GM18520 (cell line): ENCODE measurements around the gene TCTN1.
"Not testable (repeated sequence)": the region's sequence is repeated elsewhere in the genome, so short reads cannot be mapped to it uniquely, and the experiment has no call there.

ENCODE experiments used
- ATAC-seq: cut with Tn5 transposase; IDR thresholded peaks from one replicate; pipeline ENCODE4 v1.9.1; 2021; ENCODE audit not compliant: unreplicated experiment

Gene TCTN1

DNA sequence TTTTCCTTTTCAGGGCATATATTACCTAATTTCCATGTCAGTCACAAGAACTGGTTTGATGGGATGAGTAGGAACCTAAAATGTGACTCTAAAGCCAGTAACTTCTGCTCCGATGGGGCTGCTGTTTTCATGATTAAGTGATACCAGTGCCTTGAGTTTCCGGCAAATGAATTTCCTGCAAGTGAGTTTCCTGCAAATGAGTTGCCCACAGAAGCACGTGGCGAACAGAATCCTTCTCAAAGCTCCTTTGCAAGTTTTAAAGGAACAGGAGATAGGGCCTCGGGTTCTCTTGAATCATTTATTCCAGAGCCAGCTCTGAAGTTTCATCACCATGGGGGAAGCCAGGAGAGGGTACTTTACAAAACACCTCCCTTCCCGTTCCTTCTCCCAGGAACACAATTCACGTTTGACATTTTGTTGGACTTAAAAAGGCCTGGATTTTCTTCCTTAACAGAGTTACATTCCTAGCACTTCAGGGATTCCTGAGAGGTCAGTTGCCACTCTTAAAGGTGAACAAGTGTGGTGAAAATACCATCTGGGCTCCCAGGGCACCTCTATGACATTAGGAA, 28.6 kb upstream of the TCTN1 start:
- ATAC-seq = no peak

- not testable (repeated sequence) for ATAC-seq
Measured at GRCh38 chr12:110587102-110587501, 26.8 kb upstream of the TCTN1 start.

- no peak for ATAC-seq
Measured at GRCh38 chr12:110590059-110590458, 23.9 kb upstream of the TCTN1 start.

DNA sequence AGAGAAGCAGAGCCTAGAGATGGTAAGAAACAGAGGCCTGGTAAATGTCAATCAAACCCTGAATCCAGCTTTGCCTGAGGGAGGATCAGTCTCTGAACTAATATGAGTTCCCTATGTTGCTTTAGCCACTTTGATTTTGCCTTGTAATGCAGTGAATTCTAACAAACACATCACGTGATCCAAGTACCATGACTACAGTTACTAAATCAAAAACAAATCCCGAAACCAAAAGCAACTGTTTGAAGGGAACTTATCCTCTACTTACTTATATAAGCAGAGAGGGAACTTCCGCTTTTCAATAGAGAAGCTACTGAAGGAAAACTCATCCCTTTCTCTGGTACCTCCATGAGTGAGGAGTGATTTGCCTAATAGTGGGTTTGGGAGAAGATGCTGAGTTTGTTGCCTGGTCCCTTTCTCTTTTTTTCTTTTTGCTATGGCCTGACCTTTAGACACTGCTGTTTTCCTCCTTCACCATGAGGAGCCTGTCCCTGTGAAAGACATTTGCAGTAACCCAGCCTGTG, 23.1 kb upstream of the TCTN1 start:
- peak; percentile 79 for ATAC-seq

DNA sequence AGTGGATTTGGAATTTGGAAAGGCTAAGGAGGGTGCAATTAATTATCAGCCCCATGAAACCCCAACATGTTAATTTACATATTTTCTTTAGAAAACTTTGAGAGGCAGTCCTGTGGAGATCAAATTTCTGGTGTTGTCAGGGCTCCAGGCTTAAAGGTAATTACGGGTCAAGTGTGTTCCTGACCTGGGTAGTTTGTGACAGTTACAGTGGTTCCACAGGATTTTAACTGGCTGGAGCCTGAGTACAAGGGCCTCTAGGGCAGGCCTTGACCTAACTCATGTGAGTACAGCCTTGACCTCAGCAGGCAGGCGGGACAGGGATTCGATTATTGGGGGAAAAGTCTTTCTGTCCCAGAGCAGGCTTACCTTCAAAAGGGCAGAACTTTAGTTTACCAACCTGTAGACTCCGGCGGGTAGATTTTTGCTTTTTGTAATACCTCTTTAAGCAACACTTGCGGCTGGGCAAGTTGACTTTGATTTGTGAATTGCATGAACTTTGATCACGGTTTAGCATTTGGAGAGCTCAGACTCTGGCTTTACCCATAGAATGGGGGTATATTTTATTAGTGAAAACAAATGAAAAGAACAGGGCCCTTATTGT, 22.4 kb upstream of the TCTN1 start:
- ATAC-seq = no peak

- no peak for ATAC-seq
Measured at GRCh38 chr12:110592078-110592477, 21.9 kb upstream of the TCTN1 start.

DNA sequence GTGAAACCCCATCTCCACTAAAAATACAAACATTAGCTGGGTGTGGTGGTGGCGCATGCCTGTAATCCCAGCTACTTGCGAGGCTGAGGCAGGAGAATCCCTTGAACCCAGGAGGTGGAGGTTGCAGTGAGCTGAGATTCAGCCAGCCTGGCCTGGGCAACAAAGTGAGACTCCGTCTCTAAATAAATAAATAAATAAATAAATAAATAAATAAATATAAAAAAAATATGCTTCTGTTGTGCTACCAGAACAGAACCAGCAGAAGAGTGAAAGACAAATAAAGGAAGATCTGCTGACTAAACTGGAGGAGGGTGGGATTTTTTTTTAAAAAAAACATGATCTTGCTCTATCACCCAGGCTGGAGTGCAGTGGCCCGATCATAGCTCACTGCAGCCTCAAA, 21.0 kb upstream of the TCTN1 start:
- not testable (repeated sequence) for ATAC-seq

DNA sequence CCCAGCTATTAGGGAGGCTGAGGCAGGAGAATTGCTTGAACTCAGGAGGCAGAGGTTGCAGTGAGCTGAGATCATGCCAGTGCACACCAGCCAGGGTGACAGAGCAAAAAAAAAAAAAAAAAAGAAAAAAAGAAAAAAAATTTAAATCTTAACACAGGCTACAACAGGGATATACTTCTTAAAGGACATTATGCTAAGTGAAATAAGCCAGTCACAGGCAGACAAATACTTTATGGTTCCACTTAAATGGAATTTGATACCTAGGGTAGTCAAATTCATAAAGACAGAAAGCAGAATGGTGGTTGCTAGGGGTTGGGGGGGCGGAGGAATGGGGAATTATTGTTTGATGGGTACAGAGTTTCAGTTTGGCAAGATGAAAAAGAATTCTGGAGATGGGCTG, 16.0 kb upstream of the TCTN1 start:
- ATAC-seq = no peak

GRCh38 chr12:110599334-110599733, 14.6 kb upstream of the TCTN1 start:
- ATAC-seq = no peak

- no peak for ATAC-seq
Measured at GRCh38 chr12:110600254-110600653, 13.7 kb upstream of the TCTN1 start.

DNA sequence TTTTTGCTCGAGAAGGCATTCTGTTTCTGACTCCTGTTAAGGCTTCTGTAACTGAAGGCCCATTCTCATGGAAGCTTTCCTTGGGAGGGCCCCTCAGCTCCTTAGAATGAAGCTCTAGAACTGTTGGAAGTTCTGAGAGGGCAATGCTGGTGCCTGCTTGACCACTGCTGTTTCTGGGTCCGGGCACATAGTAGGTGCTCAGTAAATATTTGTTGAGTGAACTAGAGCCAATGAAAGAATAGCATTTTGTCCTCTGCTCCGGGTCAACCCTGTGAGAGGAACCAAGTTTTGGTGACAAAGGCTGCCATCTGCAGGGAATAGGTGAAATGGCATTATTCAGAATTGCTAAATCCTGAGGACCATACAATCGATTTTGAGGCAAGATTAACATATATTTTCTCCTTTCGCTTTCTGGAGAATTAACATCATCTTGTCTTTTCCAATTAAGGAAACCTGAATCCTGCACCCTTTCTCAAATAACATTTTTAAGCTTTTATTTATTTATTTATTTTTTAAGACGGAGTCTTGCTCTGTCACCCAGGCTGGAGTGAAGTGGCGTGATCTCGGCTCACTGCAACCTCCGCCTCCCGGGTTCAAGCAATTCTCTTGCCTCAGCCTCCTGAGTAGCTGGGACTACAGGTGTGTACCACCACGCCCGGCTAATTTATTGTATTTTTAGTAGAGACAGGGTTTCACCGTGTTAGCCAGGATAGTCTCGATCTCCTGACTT, 11.7 kb upstream of the TCTN1 start:
- ATAC-seq = not testable (repeated sequence)

GRCh38 chr12:110606253-110606611, 7.7 kb upstream of the TCTN1 start:
- no peak for ATAC-seq

- ATAC-seq = no peak
Measured at GRCh38 chr12:110613071-110613770, 708 bp upstream of the TCTN1 start.

DNA sequence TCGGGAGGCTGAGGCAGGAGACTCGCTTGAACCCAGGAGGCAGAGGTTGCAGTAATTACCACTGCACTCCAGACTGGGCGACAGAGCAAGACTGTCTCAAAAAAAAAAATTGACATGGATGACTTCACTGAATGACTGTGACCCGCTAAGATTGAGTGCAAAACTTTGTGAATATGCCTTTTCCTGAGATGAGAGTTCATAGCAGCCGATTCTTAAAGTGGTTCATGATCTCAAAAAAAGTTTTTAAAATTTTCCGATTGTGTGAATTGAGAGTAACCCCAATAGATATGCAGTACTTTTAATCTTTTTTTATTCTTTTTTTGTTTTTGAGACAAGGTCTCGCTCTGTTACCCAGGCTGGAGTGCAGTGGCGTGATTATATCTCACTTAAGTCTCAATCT, 1.2 kb downstream of the TCTN1 start:
- no peak for ATAC-seq

DNA sequence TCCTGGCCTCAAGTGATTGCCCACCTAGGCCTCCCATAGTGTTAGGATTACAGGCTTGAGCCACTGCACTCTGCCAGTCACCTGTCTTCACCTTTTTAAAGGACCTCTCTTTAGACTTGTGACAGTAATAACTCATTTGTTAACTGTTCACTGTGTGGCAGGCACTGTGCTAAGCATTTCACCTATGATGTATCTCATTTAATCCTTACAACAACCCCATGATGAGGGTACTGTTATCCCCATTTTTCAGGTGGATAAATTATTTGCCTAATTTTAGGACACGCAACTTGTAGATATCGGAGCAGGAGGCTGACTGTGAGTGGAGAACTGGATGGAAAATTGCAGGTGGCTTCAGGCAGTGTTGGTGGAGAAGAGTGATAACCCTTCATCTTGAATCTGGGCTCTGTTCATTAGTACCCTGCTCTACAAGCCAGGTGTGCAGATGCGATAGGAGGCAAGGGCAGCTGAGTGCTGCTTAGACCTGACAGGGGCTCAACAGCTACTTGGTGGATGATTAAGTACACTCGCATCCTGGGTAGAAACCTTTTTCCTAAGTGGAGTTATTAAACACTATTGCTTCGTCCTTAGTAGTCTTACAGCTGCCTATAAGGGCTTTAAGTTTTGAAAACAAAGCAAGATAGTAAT, 2.7 kb downstream of the TCTN1 start:
- ATAC-seq = no peak

DNA sequence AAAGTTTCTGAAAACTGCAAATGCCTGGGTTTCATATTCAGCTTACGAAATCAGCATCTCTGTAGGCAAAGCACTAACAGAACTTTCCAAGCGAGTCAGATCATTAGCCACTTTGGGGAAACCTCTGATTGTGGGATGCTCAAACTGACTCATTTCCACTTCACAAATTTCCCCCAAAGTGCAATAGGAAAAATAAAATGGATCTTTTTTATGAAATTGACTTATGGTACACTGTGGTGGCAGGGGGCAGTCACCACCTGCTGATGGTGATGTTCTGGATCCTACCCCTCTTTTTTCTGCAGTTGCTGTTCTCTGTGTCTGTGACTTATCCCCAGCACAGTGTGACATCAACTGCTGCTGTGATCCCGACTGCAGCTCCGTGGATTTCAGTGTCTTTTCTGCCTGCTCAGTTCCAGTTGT, 5.6 kb downstream of the TCTN1 start:
- ATAC-seq = peak; percentile 37

GRCh38 chr12:110622582-110622981, 8.7 kb downstream of the TCTN1 start:
- ATAC-seq = no peak

GRCh38 chr12:110627500-110628195, 13.7 kb downstream of the TCTN1 start:
- ATAC-seq = no peak

- no peak for ATAC-seq
Measured at GRCh38 chr12:110635055-110635454, 21.1 kb downstream of the TCTN1 start.

- ATAC-seq = no peak
Measured at GRCh38 chr12:110636516-110636915, 22.6 kb downstream of the TCTN1 start.
